Stimulated activated memory B cell treated with anti-CD40 and anti-IgM and Interleukin-4, amounts not matched to agents 10 μg/mL and 1 μg/mL and 100 μg/mL, for 72 hours (primary cell): ENCODE measurements around the gene CTPS2.
"Not testable (repeated sequence)": the region's sequence is repeated elsewhere in the genome, so short reads cannot be mapped to it uniquely, and the experiment has no call there.

Experiments
- ATAC-seq: fragments of 150-1000 bp; cut with Tn5 transposase; 2 replicates; pipeline ENCODE4 v1.10.0; 2021
- H3K27ac Mint-ChIP-seq: one replicate; pipeline ENCODE4 v1.8.0; 2022; ENCODE audit warnings: mild to moderate bottlenecking, mixed read lengths
- H3K27me3 Mint-ChIP-seq: one replicate; pipeline ENCODE4 v1.8.0; 2022; ENCODE audit warnings: mixed read lengths
- H3K36me3 Mint-ChIP-seq: one replicate; pipeline ENCODE4 v1.8.0; 2022; ENCODE audit warnings: mixed read lengths
- H3K4me1 Mint-ChIP-seq: one replicate; pipeline ENCODE4 v1.8.0; 2022; ENCODE audit warnings: mixed read lengths
- H3K4me3 Mint-ChIP-seq: one replicate; pipeline ENCODE4 v1.8.0; 2022; ENCODE audit warnings: mild to moderate bottlenecking, moderate library complexity, mixed read lengths
- H3K9me3 Mint-ChIP-seq: one replicate; pipeline ENCODE4 v1.8.0; 2022; ENCODE audit warnings: mixed read lengths

CTPS2 gene

DNA sequence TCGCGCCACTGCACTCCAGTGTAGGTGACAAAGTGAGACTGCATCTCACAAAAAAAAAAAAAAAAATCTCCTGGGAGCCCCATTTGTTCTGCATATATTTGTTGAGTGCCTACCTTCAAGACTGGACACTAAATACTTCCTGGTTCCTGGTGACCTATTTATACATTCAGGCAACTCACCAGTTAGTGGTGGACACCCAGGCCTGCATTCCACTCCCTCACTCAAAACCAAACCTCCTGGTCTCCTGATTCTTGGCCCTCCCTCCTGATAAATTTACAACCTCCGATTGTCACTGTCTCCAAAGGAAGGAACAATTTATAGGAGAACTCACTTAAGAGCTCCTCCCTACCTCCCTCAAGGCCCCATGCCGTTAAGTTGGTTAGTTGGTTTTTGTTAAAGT, 10.0 kb upstream of the CTPS2 start:
- Mint-ChIP-seq H3K27me3 (no peaks in the 10 kb centered on the region), H3K4me3 (no peak overlapping the region)
- ATAC-seq, result no peak

DNA sequence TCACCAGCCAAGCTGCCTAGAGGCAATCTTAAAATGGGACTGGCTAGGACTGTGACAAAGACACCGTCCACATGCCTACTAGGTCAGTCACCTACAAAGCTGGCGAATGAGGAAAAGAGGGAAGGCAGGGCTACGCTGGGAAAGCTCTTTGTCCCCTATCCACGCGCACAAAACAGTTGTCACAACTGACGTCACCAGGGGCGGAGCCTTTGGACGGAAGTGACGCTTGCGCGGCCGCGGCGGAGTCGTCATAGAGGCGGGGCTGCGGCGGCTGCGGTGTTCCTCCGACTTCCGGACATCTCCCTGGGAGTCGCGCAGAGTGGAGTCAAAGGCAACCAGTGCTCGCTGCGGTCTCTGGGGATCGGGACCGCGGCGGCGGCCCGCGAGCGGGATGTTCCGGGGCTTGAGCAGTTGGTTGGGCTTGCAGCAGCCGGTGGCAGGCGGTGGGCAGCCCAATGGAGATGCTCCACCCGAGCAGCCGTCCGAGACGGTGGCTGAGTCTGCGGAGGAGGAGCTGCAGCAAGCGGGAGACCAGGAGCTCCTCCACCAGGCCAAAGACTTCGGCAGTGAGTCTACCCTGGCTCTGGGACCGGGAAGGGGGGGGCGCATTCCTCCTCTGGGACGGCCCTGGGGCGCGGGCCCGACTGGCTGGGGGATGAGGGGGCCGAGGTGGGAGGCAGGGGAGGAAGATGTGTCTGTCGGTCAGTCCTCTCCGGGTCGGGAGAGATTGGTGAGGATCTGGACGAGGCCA, 7.0 kb upstream of the CTPS2 start, which contains the start of gene SYAP1:
SYAP1 (plus strand) TSS at position 279 of the 751 bp plus-strand sequence; CDS start at position 392, 113 bp downstream.
- H3K4me3 Mint-ChIP-seq, result peak within 1 kb of the TSS; percentile 97
- H3K27ac Mint-ChIP-seq, result peak within 1 kb of the TSS; percentile 97
- peaks cover 8% of the 10 kb centered on the region for H3K36me3 Mint-ChIP-seq
- no peaks in the 10 kb centered on the region for H3K9me3 Mint-ChIP-seq
- H3K4me1 Mint-ChIP-seq, result peaks cover 12% of the 10 kb centered on the region
- ATAC-seq, result peak; percentile 99
- H3K27me3 Mint-ChIP-seq, result no peaks in the 10 kb centered on the region

More for the DNA sequence above, 10.0 kb upstream of the CTPS2 start:
- H3K4me1 Mint-ChIP-seq, result peaks cover 20% of the 10 kb centered on the region
- no peak overlapping the region for H3K27ac Mint-ChIP-seq
- H3K36me3 Mint-ChIP-seq, result peaks cover 14% of the 10 kb centered on the region
- H3K9me3 Mint-ChIP-seq, result no peaks in the 10 kb centered on the region

DNA sequence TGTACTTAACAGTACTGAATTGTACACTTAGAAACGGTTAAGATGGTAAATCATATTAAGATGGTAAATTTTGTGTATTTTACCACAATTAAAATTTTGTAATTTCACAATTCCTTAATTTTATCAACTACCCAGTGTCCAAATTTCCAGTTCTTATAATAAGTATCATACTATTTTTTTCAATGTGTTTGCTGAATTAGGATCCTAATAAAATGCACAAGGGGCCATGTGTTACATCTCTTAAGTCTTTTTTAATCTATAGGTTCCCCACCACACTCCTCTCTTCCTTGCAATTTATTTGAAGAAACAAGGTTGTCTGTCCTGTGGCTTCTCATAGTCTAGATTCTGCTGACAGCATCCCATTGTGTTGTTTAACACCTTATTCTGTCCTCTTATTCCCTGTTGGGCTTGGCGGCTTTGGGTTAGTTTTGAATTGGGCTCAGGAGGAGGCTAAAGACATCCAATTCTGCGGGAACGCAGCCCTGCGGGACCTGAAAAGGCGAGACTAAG, 6.4 kb upstream of the CTPS2 start:
- no peaks in the 10 kb centered on the region for H3K27me3 Mint-ChIP-seq
- no peak for ATAC-seq
- H3K4me1 Mint-ChIP-seq, result peaks cover 12% of the 10 kb centered on the region
- no peaks in the 10 kb centered on the region for H3K9me3 Mint-ChIP-seq
- peak overlapping the region; percentile 97 for H3K27ac Mint-ChIP-seq
- H3K36me3 Mint-ChIP-seq, result peaks cover 7% of the 10 kb centered on the region
- peak overlapping the region; percentile 97 for H3K4me3 Mint-ChIP-seq

DNA sequence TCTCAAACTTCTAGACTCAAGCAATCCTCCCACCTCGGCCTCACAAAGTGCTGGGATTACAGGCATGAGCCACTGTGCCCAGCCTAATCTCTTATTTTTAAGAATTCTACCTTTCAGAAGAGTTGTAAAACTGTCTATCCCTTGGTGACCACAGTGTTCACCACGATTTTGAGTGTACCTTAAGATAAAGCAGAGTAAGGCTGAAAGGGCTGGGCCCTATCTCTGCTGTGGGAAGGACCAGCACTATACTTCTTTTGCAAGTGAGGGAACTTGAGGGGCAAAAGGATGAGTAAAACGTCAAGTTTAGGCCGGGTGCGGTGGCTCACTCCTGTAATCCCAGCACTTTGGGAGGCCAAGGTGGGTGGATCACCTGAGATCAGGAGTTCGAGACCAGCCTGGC, 4.0 kb upstream of the CTPS2 start:
- H3K27me3 Mint-ChIP-seq, ATAC-seq, H3K27ac Mint-ChIP-seq, H3K4me3 Mint-ChIP-seq, H3K36me3 Mint-ChIP-seq, H3K9me3 Mint-ChIP-seq: not testable (repeated sequence)
- H3K4me1 Mint-ChIP-seq, result peaks cover 14% of the 10 kb centered on the region

DNA sequence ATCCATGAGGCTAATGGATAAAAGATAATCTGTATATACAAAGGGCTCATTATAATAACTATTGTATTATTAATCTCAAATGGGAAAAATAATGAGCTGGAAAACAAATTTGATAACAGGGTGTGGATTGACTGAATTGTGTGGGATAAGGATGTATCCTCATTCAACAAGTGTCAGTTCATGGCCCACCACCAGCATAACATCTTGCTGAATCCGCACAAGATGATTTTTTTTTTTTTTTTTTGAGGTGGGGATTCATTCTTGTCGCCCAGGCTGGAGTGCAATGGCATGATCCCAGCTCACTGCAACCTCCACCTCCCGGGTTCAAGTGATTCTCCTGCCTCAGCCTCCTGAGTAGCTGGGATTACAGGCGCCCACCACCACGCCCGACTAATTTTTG, 3.2 kb upstream of the CTPS2 start:
- not testable (repeated sequence) for H3K4me3 Mint-ChIP-seq, H3K27me3 Mint-ChIP-seq, H3K27ac Mint-ChIP-seq, H3K36me3 Mint-ChIP-seq, H3K9me3 Mint-ChIP-seq, ATAC-seq
- H3K4me1 Mint-ChIP-seq, result peaks cover 17% of the 10 kb centered on the region

DNA sequence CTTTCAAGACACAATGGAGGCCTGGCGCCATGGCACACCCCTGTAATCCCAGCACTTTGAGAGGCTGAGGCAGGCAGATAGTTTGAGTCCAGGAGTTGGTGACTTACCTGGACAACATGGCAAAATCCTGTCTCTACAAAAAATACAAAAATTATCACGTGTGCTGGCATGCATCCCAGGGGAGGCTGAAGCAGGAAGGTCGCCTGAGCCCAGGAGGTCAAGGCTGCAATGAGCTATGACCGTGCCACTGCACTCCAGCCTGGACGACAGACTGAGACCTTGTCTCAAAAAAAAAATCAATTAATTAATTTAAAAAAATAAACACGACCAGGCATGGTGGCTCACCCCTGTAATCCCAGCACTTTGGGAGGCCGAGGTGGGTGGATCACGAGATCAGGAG, 2.0 kb upstream of the CTPS2 start:
- no peaks in the 10 kb centered on the region for H3K27me3 Mint-ChIP-seq
- H3K9me3 Mint-ChIP-seq, result no peaks in the 10 kb centered on the region
- no peak overlapping the region for H3K27ac Mint-ChIP-seq
- H3K36me3 Mint-ChIP-seq, result peaks cover 2% of the 10 kb centered on the region
- no peak overlapping the region for H3K4me3 Mint-ChIP-seq
- ATAC-seq, result no peak
- peaks cover 19% of the 10 kb centered on the region for H3K4me1 Mint-ChIP-seq

DNA sequence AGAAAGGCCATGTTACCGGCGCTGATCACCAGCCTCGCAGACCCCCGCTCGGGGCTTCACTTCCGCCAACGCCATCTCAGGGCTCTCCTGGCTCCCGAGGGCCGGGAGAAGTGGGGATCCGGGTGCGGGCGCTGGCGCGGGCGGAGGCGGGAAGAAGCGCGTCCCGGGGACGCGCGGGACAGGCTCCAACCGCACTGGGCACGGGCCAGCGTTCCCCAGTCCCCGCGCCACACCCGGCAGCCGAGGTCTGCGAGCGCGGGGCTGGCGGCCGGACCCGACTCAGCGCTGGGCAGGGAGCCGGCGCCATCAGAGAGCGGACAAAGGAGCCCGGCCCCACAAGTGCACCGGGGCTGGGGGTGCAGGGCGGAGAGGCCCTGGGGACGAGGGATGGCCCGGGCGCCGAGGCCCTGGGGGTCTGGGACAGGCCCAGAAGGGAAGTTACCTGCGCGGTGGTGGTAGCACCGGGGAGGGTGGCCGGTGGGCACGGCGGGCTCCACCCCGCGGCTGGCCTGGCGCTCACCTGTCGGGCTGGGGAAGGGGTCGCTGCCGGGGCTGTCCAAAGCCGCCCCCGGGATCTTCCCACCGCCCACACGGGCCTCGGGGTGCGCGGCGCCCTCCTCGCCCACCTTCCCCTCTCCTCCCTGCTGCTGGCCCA, 449 bp downstream of the CTPS2 start:
- no peaks in the 10 kb centered on the region for H3K36me3 Mint-ChIP-seq
- H3K27me3 Mint-ChIP-seq, result no peaks in the 10 kb centered on the region
- ATAC-seq, result peak; percentile 65
- H3K4me1 Mint-ChIP-seq, result peaks cover 17% of the 10 kb centered on the region
- H3K27ac Mint-ChIP-seq, result peak overlapping the region; percentile 87
- peak overlapping the region; percentile 87 for H3K4me3 Mint-ChIP-seq
- no peaks in the 10 kb centered on the region for H3K9me3 Mint-ChIP-seq

- ATAC-seq, result no peak
- Mint-ChIP-seq H3K36me3 (no peaks in the 10 kb centered on the region), H3K27ac (peak overlapping the region; percentile 87)
Measured at GRCh38 chrX:16711219-16711811, 1.2 kb downstream of the CTPS2 start.

DNA sequence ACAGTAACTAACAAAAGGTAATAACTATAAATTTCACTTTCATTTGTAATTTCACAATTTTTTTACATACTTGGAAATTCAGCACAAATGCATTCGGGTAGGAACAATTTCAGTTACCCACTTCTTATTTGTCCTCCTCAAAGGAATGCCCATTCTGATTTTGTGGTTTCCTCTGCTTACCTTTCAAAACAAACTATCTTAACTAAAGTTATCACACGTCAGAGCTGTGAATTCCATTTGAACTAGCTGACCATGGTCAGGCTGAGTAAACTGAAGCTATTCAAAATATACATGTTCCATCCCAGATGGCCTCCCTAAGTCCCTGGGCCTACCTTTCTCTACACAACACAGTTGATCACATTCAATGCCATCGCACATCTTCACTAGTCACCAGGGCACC, 4.5 kb downstream of the CTPS2 start:
- H3K27ac Mint-ChIP-seq, result no peak overlapping the region
- no peaks in the 10 kb centered on the region for H3K27me3 Mint-ChIP-seq
- H3K4me1 Mint-ChIP-seq, result peaks cover 17% of the 10 kb centered on the region
- H3K36me3 Mint-ChIP-seq, result no peaks in the 10 kb centered on the region
- no peak overlapping the region for H3K4me3 Mint-ChIP-seq
- H3K9me3 Mint-ChIP-seq, result no peaks in the 10 kb centered on the region
- no peak for ATAC-seq

More at GRCh38 chrX:16711219-16711811, 1.2 kb downstream of the CTPS2 start:
- Mint-ChIP-seq H3K9me3 (no peaks in the 10 kb centered on the region), H3K4me1 (peaks cover 17% of the 10 kb centered on the region), H3K4me3 (peak overlapping the region; percentile 87), H3K27me3 (no peaks in the 10 kb centered on the region)

GRCh38 chrX:16705370-16705769, 7.1 kb downstream of the CTPS2 start:
- Mint-ChIP-seq H3K4me1 (peaks cover 6% of the 10 kb centered on the region), H3K27me3 (no peaks in the 10 kb centered on the region), H3K4me3 (no peak overlapping the region), H3K36me3 (no peaks in the 10 kb centered on the region), H3K27ac (no peak overlapping the region), H3K9me3 (no peaks in the 10 kb centered on the region)
- ATAC-seq, result no peak

DNA sequence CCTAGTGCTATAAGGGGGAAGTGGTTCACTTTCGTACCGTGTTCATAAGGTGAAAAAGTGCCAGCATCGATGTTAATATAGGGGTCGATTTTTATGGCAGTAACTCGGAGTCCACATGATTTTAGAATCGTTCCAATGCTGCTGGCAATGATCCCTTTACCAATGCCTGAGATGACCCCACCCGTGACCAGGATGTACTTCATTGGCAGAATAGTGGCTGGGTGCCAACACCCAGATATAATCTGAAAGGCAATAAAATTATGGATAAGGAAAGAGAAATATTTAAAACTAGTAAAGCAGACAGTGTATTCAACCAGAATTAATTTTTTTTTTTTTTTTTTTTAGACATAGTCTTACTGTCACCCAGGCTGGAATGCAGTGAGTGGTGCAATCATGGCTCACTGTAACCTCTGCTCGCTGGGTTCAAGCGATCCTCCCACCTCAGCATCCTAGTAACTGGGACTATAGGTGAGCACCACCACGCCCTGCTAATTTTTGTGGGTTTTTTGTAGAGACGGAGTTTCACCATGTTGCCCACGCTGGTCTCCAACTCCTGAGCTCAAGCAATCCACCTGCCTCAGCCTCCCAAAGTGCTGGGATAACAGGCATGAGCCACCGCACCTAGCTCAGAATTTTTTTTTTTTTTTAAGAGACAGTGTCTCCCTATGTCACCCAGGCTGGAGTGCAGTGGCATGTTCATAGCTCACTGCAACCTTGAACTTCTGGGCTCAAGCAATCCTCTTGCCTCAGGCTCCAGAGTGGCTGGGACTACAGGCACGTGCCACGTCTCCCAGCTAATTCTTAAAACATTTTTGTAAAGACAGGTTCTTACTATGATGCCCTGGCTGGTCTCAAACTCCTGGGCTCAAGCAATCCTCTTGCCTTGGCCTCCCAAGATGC, 9.5 kb downstream of the CTPS2 start:
- Mint-ChIP-seq H3K4me1 (no peaks in the 10 kb centered on the region), H3K4me3 (no peak overlapping the region), H3K27ac (no peak overlapping the region), H3K9me3 (no peaks in the 10 kb centered on the region), H3K27me3 (no peaks in the 10 kb centered on the region), H3K36me3 (no peaks in the 10 kb centered on the region)
- no peak for ATAC-seq

GRCh38 chrX:16700734-16701133, 11.7 kb downstream of the CTPS2 start:
- Mint-ChIP-seq H3K27me3 (no peaks in the 10 kb centered on the region), H3K4me1 (no peaks in the 10 kb centered on the region), H3K4me3 (no peak overlapping the region), H3K27ac (no peak overlapping the region), H3K36me3 (no peaks in the 10 kb centered on the region), H3K9me3 (no peaks in the 10 kb centered on the region)
- ATAC-seq, result no peak

- Mint-ChIP-seq H3K36me3 (peaks cover under 1% of the 10 kb centered on the region), H3K4me3 (no peak overlapping the region), H3K4me1 (no peaks in the 10 kb centered on the region), H3K27me3 (no peaks in the 10 kb centered on the region), H3K9me3 (no peaks in the 10 kb centered on the region), H3K27ac (no peak overlapping the region)
- ATAC-seq, result no peak
Measured at GRCh38 chrX:16699389-16699788, 13.1 kb downstream of the CTPS2 start.

DNA sequence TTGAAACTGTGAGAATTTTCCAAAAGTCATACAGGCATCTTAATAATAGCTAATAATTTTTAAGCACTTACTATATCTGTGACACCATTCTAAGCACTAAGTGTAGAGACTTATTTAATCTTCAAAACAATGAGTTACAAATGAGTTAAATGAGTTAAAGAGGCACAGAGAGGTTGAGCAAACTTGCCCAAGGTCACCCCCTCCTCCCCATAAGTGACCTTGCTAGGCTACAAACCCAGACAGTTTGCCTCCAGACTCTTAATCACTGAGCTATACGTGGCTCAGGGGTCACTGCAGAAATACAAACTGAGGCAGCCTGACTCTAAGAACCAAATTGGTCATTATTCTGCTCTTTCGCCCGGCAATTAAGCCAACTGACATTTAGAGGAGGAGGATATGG, 15.5 kb downstream of the CTPS2 start:
- no peaks in the 10 kb centered on the region for H3K9me3 Mint-ChIP-seq
- ATAC-seq, result no peak
- H3K27me3 Mint-ChIP-seq, result no peaks in the 10 kb centered on the region
- H3K4me1 Mint-ChIP-seq, result no peaks in the 10 kb centered on the region
- peaks cover 6% of the 10 kb centered on the region for H3K36me3 Mint-ChIP-seq
- H3K27ac Mint-ChIP-seq, result no peak overlapping the region
- H3K4me3 Mint-ChIP-seq, result no peak overlapping the region
